ENCODE measurements around the gene P2RX6.

P2RX6 gene

GRCh38 chr22:21016644-21017420 is 1.9 kb downstream of the P2RX6 start:
- peaks cover 2% of the 10 kb centered on the region for H3K79me1 ChIP-seq (replicated peaks; ENCODE audit: low read length, poor library complexity, severe bottlenecking)
- 91% methylated on average over 13 of the region's 13 CpGs for WGBS
- H4K8ac ChIP-seq (ENCODE audit: low read length) = peak overlapping the region; percentile 45
- no peak overlapping the region for H2BK15ac ChIP-seq (ENCODE audit: low read depth, poor library complexity, severe bottlenecking)
- H2BK5ac ChIP-seq (ENCODE audit: low read depth, low read length, poor library complexity, severe bottlenecking) = no peak overlapping the region
- H3K4me3 ChIP-seq (ENCODE audit: insufficient read depth in 1 of 2, low read depth in 1 of 2, low read length in 2 of 2) = no peak overlapping the region
- no peak overlapping the region for H3K18ac ChIP-seq (ENCODE audit: low read depth in 1 of 2, low read length in 2 of 2)
- H2BK120ac ChIP-seq (ENCODE audit: low read depth, low read length) = no peak overlapping the region
- H3K4me1 ChIP-seq (ENCODE audit: control insufficient read depth, insufficient read depth, low read depth, low read length) = peaks cover 27% of the 10 kb centered on the region
- no peak overlapping the region for H2AFZ ChIP-seq (ENCODE audit: low read depth, low read length)
- no peak overlapping the region for H2AK5ac ChIP-seq (ENCODE audit: low read length, severe bottlenecking)
- DNase-seq = no peak
- H2BK12ac ChIP-seq (ENCODE audit: low read length in 2 of 2) = peak overlapping the region; percentile 51 to 69
- H3K4me2 ChIP-seq (ENCODE audit: low read length, poor library complexity, severe bottlenecking) = no peak overlapping the region
- peaks cover 0 to 3% of the 10 kb centered on the region in 2 experiments for H3K36me3 ChIP-seq (ENCODE audit: control insufficient read depth in 1 of 2, insufficient read depth in 2 of 2, low read depth in 1 of 2, low read length in 2 of 2)
- peak overlapping the region in 1 of 2 experiments; percentile 44 for H3K4ac ChIP-seq (ENCODE audit: low read depth in 1 of 2, low read length in 2 of 2)
- H4K91ac ChIP-seq (ENCODE audit: low read length) = peak overlapping the region; percentile 52
- no peaks in the 10 kb centered on the region for H3K9me3 ChIP-seq (ENCODE audit: control insufficient read depth, low read length)
- no peak overlapping the region for H3K27ac ChIP-seq (ENCODE audit: low read length, poor library complexity, severe bottlenecking)
- peak overlapping the region in 1 of 2 experiments; percentile 46 for H3K23ac ChIP-seq (ENCODE audit: low read length in 2 of 2)
- H3K14ac ChIP-seq (ENCODE audit: low read length in 2 of 2) = peak overlapping the region in 1 of 2 experiments; percentile 56
- peaks cover 0 to 18% of the 10 kb centered on the region in 2 experiments for H3K27me3 ChIP-seq (ENCODE audit: control insufficient read depth in 1 of 2, insufficient read depth in 1 of 2, low read length in 2 of 2)
- no peak overlapping the region for H3K9ac ChIP-seq (ENCODE audit: low read length)

- H3K4me1 ChIP-seq (ENCODE audit: control insufficient read depth, insufficient read depth, low read depth, low read length) = peaks cover 24% of the 10 kb centered on the region
- H3K9me3 ChIP-seq (ENCODE audit: control insufficient read depth, low read length) = no peaks in the 10 kb centered on the region
- H3K27ac ChIP-seq (ENCODE audit: low read length, poor library complexity, severe bottlenecking) = no peak overlapping the region
- no peak for DNase-seq
- no peak overlapping the region for H3K14ac ChIP-seq (ENCODE audit: low read length in 2 of 2)
- no peaks in the 10 kb centered on the region for H3K79me1 ChIP-seq (replicated peaks; ENCODE audit: low read length, poor library complexity, severe bottlenecking)
- H3K27me3 ChIP-seq (ENCODE audit: control insufficient read depth in 1 of 2, insufficient read depth in 1 of 2, low read length in 2 of 2) = peaks cover 0 to 22% of the 10 kb centered on the region in 2 experiments
- H3K36me3 ChIP-seq (ENCODE audit: control insufficient read depth in 1 of 2, insufficient read depth in 2 of 2, low read depth in 1 of 2, low read length in 2 of 2) = no peaks in the 10 kb centered on the region
- H3K23ac ChIP-seq (ENCODE audit: low read length in 2 of 2) = no peak overlapping the region
- no peak overlapping the region for H2AK5ac ChIP-seq (ENCODE audit: low read length, severe bottlenecking)
- H3K4me2 ChIP-seq (ENCODE audit: low read length, poor library complexity, severe bottlenecking) = no peak overlapping the region
- H3K4ac ChIP-seq (ENCODE audit: low read depth in 1 of 2, low read length in 2 of 2) = no peak overlapping the region
- H2BK12ac ChIP-seq (ENCODE audit: low read length in 2 of 2) = no peak overlapping the region
- 94% methylated on average over 4 of the region's 4 CpGs for WGBS
- no peak overlapping the region for H2BK5ac ChIP-seq (ENCODE audit: low read depth, low read length, poor library complexity, severe bottlenecking)
- H3K9ac ChIP-seq (ENCODE audit: low read length) = no peak overlapping the region
- no peak overlapping the region for H4K8ac ChIP-seq (ENCODE audit: low read length)
- H3K4me3 ChIP-seq (ENCODE audit: insufficient read depth in 1 of 2, low read depth in 1 of 2, low read length in 2 of 2) = no peak overlapping the region
- H3K18ac ChIP-seq (ENCODE audit: low read depth in 1 of 2, low read length in 2 of 2) = no peak overlapping the region
- no peak overlapping the region for H4K91ac ChIP-seq (ENCODE audit: low read length)
- H2BK15ac ChIP-seq (ENCODE audit: low read depth, poor library complexity, severe bottlenecking) = no peak overlapping the region
- no peak overlapping the region for H2AFZ ChIP-seq (ENCODE audit: low read depth, low read length)
- no peak overlapping the region for H2BK120ac ChIP-seq (ENCODE audit: low read depth, low read length)
These were observed 3.3 kb downstream of the P2RX6 start for GRCh38 chr22:21018314-21018713.

GRCh38 chr22:21020802-21021429 is 6.0 kb downstream of the P2RX6 start:
- Histone ChIP-seq H4K8ac (ENCODE audit: low read length) (no peak overlapping the region), H2BK12ac (ENCODE audit: low read length in 2 of 2) (no peak overlapping the region), H3K4me3 (ENCODE audit: insufficient read depth in 1 of 2, low read depth in 1 of 2, low read length in 2 of 2) (no peak overlapping the region), H2BK120ac (ENCODE audit: low read depth, low read length) (no peak overlapping the region), H3K4me1 (ENCODE audit: control insufficient read depth, insufficient read depth, low read depth, low read length) (peaks cover 5% of the 10 kb centered on the region), H3K18ac (ENCODE audit: low read depth in 1 of 2, low read length in 2 of 2) (no peak overlapping the region), H2BK15ac (ENCODE audit: low read depth, poor library complexity, severe bottlenecking) (no peak overlapping the region), H3K9me3 (ENCODE audit: control insufficient read depth, low read length) (no peaks in the 10 kb centered on the region), H3K27ac (ENCODE audit: low read length, poor library complexity, severe bottlenecking) (no peak overlapping the region), H3K36me3 (ENCODE audit: control insufficient read depth in 1 of 2, insufficient read depth in 2 of 2, low read depth in 1 of 2, low read length in 2 of 2) (no peaks in the 10 kb centered on the region), H3K23ac (ENCODE audit: low read length in 2 of 2) (no peak overlapping the region), H2AK5ac (ENCODE audit: low read length, severe bottlenecking) (no peak overlapping the region), H4K91ac (ENCODE audit: low read length) (no peak overlapping the region), H3K79me1 (replicated peaks; ENCODE audit: low read length, poor library complexity, severe bottlenecking) (no peaks in the 10 kb centered on the region), H3K4me2 (ENCODE audit: low read length, poor library complexity, severe bottlenecking) (no peak overlapping the region), H3K4ac (ENCODE audit: low read depth in 1 of 2, low read length in 2 of 2) (no peak overlapping the region), H3K14ac (ENCODE audit: low read length in 2 of 2) (no peak overlapping the region), H3K27me3 (ENCODE audit: control insufficient read depth in 1 of 2, insufficient read depth in 1 of 2, low read length in 2 of 2) (peaks cover 0 to 25% of the 10 kb centered on the region in 2 experiments), H2BK5ac (ENCODE audit: low read depth, low read length, poor library complexity, severe bottlenecking) (no peak overlapping the region), H2AFZ (ENCODE audit: low read depth, low read length) (no peak overlapping the region), H3K9ac (ENCODE audit: low read length) (no peak overlapping the region)
- WGBS = 68% methylated on average over 7 of the region's 7 CpGs
- DNase-seq = peak; percentile 10

GRCh38 chr22:21022507-21022906 is 7.5 kb downstream of the P2RX6 start:
- H2AFZ ChIP-seq (ENCODE audit: low read depth, low read length) = no peak overlapping the region
- H3K4me1 ChIP-seq (ENCODE audit: control insufficient read depth, insufficient read depth, low read depth, low read length) = peaks cover 3% of the 10 kb centered on the region
- no peak overlapping the region for H2BK120ac ChIP-seq (ENCODE audit: low read depth, low read length)
- no peaks in the 10 kb centered on the region for H3K79me1 ChIP-seq (replicated peaks; ENCODE audit: low read length, poor library complexity, severe bottlenecking)
- no peak overlapping the region for H3K27ac ChIP-seq (ENCODE audit: low read length, poor library complexity, severe bottlenecking)
- peak overlapping the region in 1 of 2 experiments; percentile 27 for H3K14ac ChIP-seq (ENCODE audit: low read length in 2 of 2)
- WGBS = 91% methylated on average over 8 of the region's 10 CpGs
- H2BK12ac ChIP-seq (ENCODE audit: low read length in 2 of 2) = no peak overlapping the region
- no peak overlapping the region for H3K4me3 ChIP-seq (ENCODE audit: insufficient read depth in 1 of 2, low read depth in 1 of 2, low read length in 2 of 2)
- no peak overlapping the region for H2BK15ac ChIP-seq (ENCODE audit: low read depth, poor library complexity, severe bottlenecking)
- no peaks in the 10 kb centered on the region for H3K9me3 ChIP-seq (ENCODE audit: control insufficient read depth, low read length)
- no peaks in the 10 kb centered on the region for H3K36me3 ChIP-seq (ENCODE audit: control insufficient read depth in 1 of 2, insufficient read depth in 2 of 2, low read depth in 1 of 2, low read length in 2 of 2)
- H2AK5ac ChIP-seq (ENCODE audit: low read length, severe bottlenecking) = no peak overlapping the region
- H3K4ac ChIP-seq (ENCODE audit: low read depth in 1 of 2, low read length in 2 of 2) = no peak overlapping the region
- no peak for DNase-seq
- H3K18ac ChIP-seq (ENCODE audit: low read depth in 1 of 2, low read length in 2 of 2) = no peak overlapping the region
- no peak overlapping the region for H3K9ac ChIP-seq (ENCODE audit: low read length)
- H3K23ac ChIP-seq (ENCODE audit: low read length in 2 of 2) = peak overlapping the region in 1 of 2 experiments; percentile 35
- no peak overlapping the region for H4K91ac ChIP-seq (ENCODE audit: low read length)
- H3K27me3 ChIP-seq (ENCODE audit: control insufficient read depth in 1 of 2, insufficient read depth in 1 of 2, low read length in 2 of 2) = peaks cover 0 to 30% of the 10 kb centered on the region in 2 experiments
- H2BK5ac ChIP-seq (ENCODE audit: low read depth, low read length, poor library complexity, severe bottlenecking) = no peak overlapping the region
- H3K4me2 ChIP-seq (ENCODE audit: low read length, poor library complexity, severe bottlenecking) = no peak overlapping the region
- no peak overlapping the region for H4K8ac ChIP-seq (ENCODE audit: low read length)

All from mesenchymal stem cell (in vitro differentiated cells and primary cell).